ENCODE measurements around the gene CDC7.

GRCh38 chr1:91569411-91570119, 68.9 kb downstream of the CDC7 start:
- no peak for TF ChIP-seq CTCF (IDR thresholded peaks at IDR 0.05)
- no peak for TF ChIP-seq POLR2A (IDR thresholded peaks at IDR 0.05)
